HEK293 (cell line): ENCODE results near the gene UGGT2.

ENCODE experiments used
- CTCF ChIA-PET: fragments of 350-600 bp; formaldehyde crosslinking; extraction: SDS; loops from one replicate; lab custom pipeline; 2021; ENCODE audit warnings: antibody characterized with exemption; lab: Yijun Ruan, JAX
- POLR2A ChIA-PET: fragments of 300-600 bp; formaldehyde crosslinking; extraction: SDS; loops from one replicate; lab custom pipeline; 2020; ENCODE audit warnings: antibody characterized with exemption, inconsistent platforms; lab: Yijun Ruan, JAX
- H3K27ac ChIP-seq: fragments of 200-500 bp; sonication (Bioruptor generic); 2 replicates; pipeline ENCODE4 v1.5.1; 2014; ENCODE audit warnings: low read depth, low read length, control low read depth, inconsistent platforms; ENCODE audit errors: extremely low read depth
- H3K36me3 ChIP-seq, 2 experiments: fragments of 200-500 bp in 1 of 2; sonication (Bioruptor generic) in 1 of 2; 1 replicate in 1 of 2; 2 replicates in 1 of 2; pipeline ENCODE4 v1.5.1; 2014 to 2017; ENCODE audit warnings: inconsistent platforms in 2 of 2, low read length in 2 of 2; ENCODE audit not compliant: control insufficient read depth in 2 of 2, insufficient read depth in 1 of 2
- H3K4me1 ChIP-seq: fragments of 200-500 bp; sonication (Bioruptor generic); 2 replicates; pipeline ENCODE4 v1.5.1; 2014; ENCODE audit warnings: mild to moderate bottlenecking, low read length, inconsistent platforms; ENCODE audit not compliant: control insufficient read depth, insufficient read depth
- H3K4me3 ChIP-seq: 2 replicates; pipeline ENCODE4 v1.5.1; 2011; ENCODE audit warnings: low read depth, mild to moderate bottlenecking, control low read depth, low read length, moderate library complexity
- H3K9me3 ChIP-seq: fragments of 200-500 bp; sonication (Bioruptor generic); 2 replicates; pipeline ENCODE4 v1.5.1; 2014; ENCODE audit warnings: low read depth, low read length, inconsistent platforms; ENCODE audit not compliant: control insufficient read depth, insufficient read depth
- HOXA7 ChIP-seq: sonication (generic); formaldehyde crosslinking; IDR thresholded peaks from 2 replicates; pipeline ENCODE4 v1.8.1; 2022; ENCODE audit warnings: missing genetic modification reagents, borderline replicate concordance
- KLF8 ChIP-seq: fragments of 450-650 bp; formaldehyde crosslinking; IDR thresholded peaks from 2 replicates; pipeline ENCODE4 v1.5.1; 2016; ENCODE audit warnings: missing biosample characterization, missing genetic modification characterization
- MYNN ChIP-seq: fragments of 450-650 bp; formaldehyde crosslinking; IDR thresholded peaks from 2 replicates; pipeline ENCODE4 v1.5.1; 2016; ENCODE audit warnings: missing biosample characterization, missing genetic modification characterization, borderline replicate concordance
- SETDB1 ChIP-seq: IDR thresholded peaks from one replicate; pipeline ENCODE4 v1.6.1; 2017; ENCODE audit warnings: mild to moderate bottlenecking, low read length, moderate library complexity, mixed read lengths; ENCODE audit not compliant: insufficient read length
- TRIM28 ChIP-seq: IDR thresholded peaks from 2 replicates; pipeline ENCODE4 v1.6.1; 2011; ENCODE audit warnings: low read length, control low read depth, borderline replicate concordance
- ZNF114 ChIP-seq: fragments of 450-650 bp; formaldehyde crosslinking; IDR thresholded peaks from 2 replicates; pipeline ENCODE4 v1.5.0; 2017; ENCODE audit warnings: missing biosample characterization, missing genetic modification characterization
- ZNF155 ChIP-seq: fragments of 450-650 bp; formaldehyde crosslinking; IDR thresholded peaks from 2 replicates; pipeline ENCODE4 v1.5.1; 2016; ENCODE audit warnings: missing biosample characterization, missing genetic modification characterization
- ZNF266 ChIP-seq: fragments of 450-650 bp; formaldehyde crosslinking; IDR thresholded peaks from 2 replicates; pipeline ENCODE4 v1.5.1; 2016; ENCODE audit warnings: missing biosample characterization, missing genetic modification characterization, low read depth
- ZNF549 ChIP-seq: fragments of 450-650 bp; IDR thresholded peaks from 2 replicates; pipeline ENCODE4 v1.5.1; 2018; ENCODE audit warnings: missing biosample characterization, missing genetic modification characterization, mild to moderate bottlenecking, inconsistent platforms, moderate library complexity
- ZNF623 ChIP-seq: fragments of 450-650 bp; formaldehyde crosslinking; IDR thresholded peaks from 2 replicates; pipeline ENCODE4 v1.5.1; 2016; ENCODE audit warnings: missing biosample characterization, missing genetic modification characterization
- ZNF701 ChIP-seq: fragments of 450-650 bp; formaldehyde crosslinking; IDR thresholded peaks from 2 replicates; pipeline ENCODE4 v1.5.1; 2016; ENCODE audit warnings: missing biosample characterization, missing genetic modification characterization
- TF ChIP-seq, protein P1 (sequence below): fragments of 450-650 bp; formaldehyde crosslinking; optimal IDR thresholded peaks from 2 replicates; pipeline ENCODE3; 2016; ENCODE audit warnings: missing biosample characterization, mild to moderate bottlenecking, missing genetic modification characterization
- TF ChIP-seq, protein P2 (sequence below): fragments of 450-650 bp; formaldehyde crosslinking; IDR thresholded peaks from 2 replicates; pipeline ENCODE4 v1.5.1; 2016; ENCODE audit warnings: missing biosample characterization, missing genetic modification characterization
- TF ChIP-seq, protein P3 (sequence below): fragments of 450-650 bp; formaldehyde crosslinking; IDR thresholded peaks from 2 replicates; pipeline ENCODE4 v1.5.0; 2017; ENCODE audit warnings: missing biosample characterization, missing genetic modification characterization, borderline replicate concordance

Gene UGGT2

DNA sequence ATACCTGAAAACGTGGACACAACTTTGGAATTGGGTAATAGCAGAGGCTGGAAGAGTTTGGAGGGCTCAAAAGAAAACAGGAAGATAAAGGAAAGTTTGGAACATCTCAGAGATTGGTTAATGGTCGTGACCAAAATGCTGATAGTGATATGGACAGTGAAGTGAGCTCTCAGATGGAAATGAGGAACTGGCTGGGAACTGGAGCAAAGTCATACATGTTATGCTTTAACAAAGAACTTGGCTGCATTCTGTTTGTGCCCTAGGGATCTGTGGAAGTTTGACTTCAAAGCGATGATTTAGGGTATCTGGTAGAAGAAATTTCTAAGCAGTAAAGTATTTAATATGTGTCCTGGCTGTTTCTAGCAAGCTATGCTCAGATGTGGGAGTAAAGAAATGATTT is 240.1 kb downstream of the UGGT2 start:
- no peaks in the 10 kb centered on the region for H3K4me1 ChIP-seq
- no peak overlapping the region for H3K27ac ChIP-seq
- no peak overlapping the region for H3K4me3 ChIP-seq
- POLR2A ChIA-PET = no interaction called here
- H3K36me3 ChIP-seq = no peaks in the 10 kb centered on the region
- H3K9me3 ChIP-seq = no peaks in the 10 kb centered on the region
- TF ChIP-seq TRIM28 (no peak), ZNF266 (tag by site-specific recombination) (no peak), ZNF114 (tag by site-specific recombination) (no peak), MYNN (tag by site-specific recombination) (no peak), ZNF155 (tag by site-specific recombination) (no peak), ZNF623 (tag by site-specific recombination) (no peak), ZNF549 (tag by site-specific recombination) (no peak)
- TF ChIP-seq, protein P1, sequence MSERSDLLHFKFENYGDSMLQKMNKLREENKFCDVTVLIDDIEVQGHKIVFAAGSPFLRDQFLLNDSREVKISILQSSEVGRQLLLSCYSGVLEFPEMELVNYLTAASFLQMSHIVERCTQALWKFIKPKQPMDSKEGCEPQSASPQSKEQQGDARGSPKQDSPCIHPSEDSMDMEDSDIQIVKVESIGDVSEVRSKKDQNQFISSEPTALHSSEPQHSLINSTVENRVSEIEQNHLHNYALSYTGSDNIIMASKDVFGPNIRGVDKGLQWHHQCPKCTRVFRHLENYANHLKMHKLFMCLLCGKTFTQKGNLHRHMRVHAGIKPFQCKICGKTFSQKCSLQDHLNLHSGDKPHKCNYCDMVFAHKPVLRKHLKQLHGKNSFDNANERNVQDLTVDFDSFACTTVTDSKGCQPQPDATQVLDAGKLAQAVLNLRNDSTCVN = no peak
- TF ChIP-seq, all 188 proteins: peak for 0
- CTCF ChIA-PET = no interaction called here

DNA sequence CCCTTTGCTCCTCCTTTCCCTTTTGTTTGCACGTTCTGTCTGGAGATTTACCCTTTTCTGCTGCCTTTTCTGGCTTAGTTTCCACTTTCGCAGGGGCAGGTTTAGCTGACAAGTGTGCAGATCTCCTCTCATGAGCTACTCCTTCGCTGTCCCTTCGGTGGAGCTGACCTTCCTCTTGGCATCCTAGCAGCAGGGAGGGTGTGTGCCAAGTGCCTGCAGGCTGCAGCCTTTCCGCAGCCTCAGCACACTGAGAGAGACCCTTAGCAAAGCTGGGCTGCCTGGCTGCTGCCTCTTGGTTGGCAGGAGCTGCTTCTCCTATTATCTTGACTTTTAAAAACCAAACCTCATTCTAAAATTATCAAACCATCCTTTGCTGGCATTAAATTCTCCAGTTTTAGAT is 243.8 kb downstream of the UGGT2 start:
- no peaks in the 10 kb centered on the region for H3K4me1 ChIP-seq
- H3K4me3 ChIP-seq = no peak overlapping the region
- no peaks in the 10 kb centered on the region for H3K36me3 ChIP-seq
- POLR2A ChIA-PET = no interaction called here
- no peak for TF ChIP-seq ZNF266 (tag by site-specific recombination)
- TF ChIP-seq SETDB1 = no peak
- TF ChIP-seq TRIM28 = no peak
- TF ChIP-seq, all 188 proteins: peak for 0
- H3K9me3 ChIP-seq = no peaks in the 10 kb centered on the region
- CTCF ChIA-PET = interaction anchor here (0.5 to 1.0 kb wide), 2 partner anchors 25 to 273 kb away, joined by 3 read pairs; no protein-coding TSS in a partner anchor
- H3K27ac ChIP-seq = no peak overlapping the region

DNA sequence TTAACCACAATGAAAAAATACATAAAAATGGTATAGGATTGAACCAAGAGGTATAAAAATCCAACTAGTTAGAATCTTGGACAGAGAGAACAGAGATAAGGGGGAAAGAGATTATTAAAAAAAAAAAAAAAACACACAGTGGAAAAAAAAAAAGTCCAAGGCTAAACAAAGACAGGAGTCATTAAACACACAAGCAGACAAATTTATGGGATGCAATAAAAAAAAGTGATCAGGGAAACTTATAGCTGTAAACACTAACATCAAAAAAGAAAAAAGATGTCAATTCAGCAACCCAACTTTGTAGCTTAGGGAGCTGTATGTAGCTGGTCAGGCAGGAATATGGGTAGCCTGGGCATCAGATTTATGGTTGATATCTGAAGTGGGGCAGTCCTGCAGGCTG is 247.3 kb downstream of the UGGT2 start:
- TF ChIP-seq HOXA7 (CRISPR knock-in tag) (no peak), ZNF701 (tag by site-specific recombination) (no peak), KLF8 (no peak)
- TF ChIP-seq, protein P2, sequence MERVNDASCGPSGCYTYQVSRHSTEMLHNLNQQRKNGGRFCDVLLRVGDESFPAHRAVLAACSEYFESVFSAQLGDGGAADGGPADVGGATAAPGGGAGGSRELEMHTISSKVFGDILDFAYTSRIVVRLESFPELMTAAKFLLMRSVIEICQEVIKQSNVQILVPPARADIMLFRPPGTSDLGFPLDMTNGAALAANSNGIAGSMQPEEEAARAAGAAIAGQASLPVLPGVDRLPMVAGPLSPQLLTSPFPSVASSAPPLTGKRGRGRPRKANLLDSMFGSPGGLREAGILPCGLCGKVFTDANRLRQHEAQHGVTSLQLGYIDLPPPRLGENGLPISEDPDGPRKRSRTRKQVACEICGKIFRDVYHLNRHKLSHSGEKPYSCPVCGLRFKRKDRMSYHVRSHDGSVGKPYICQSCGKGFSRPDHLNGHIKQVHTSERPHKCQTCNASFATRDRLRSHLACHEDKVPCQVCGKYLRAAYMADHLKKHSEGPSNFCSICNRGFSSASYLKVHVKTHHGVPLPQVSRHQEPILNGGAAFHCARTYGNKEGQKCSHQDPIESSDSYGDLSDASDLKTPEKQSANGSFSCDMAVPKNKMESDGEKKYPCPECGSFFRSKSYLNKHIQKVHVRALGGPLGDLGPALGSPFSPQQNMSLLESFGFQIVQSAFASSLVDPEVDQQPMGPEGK (tag by site-specific recombination) = no peak
- TF ChIP-seq, protein P3, sequence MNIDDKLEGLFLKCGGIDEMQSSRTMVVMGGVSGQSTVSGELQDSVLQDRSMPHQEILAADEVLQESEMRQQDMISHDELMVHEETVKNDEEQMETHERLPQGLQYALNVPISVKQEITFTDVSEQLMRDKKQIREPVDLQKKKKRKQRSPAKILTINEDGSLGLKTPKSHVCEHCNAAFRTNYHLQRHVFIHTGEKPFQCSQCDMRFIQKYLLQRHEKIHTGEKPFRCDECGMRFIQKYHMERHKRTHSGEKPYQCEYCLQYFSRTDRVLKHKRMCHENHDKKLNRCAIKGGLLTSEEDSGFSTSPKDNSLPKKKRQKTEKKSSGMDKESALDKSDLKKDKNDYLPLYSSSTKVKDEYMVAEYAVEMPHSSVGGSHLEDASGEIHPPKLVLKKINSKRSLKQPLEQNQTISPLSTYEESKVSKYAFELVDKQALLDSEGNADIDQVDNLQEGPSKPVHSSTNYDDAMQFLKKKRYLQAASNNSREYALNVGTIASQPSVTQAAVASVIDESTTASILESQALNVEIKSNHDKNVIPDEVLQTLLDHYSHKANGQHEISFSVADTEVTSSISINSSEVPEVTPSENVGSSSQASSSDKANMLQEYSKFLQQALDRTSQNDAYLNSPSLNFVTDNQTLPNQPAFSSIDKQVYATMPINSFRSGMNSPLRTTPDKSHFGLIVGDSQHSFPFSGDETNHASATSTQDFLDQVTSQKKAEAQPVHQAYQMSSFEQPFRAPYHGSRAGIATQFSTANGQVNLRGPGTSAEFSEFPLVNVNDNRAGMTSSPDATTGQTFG (tag by site-specific recombination) = no peak
- TF ChIP-seq, all 188 proteins: peak for 0
- no peak overlapping the region for H3K4me3 ChIP-seq
- CTCF ChIA-PET = no interaction called here
- no peaks in the 10 kb centered on the region for H3K9me3 ChIP-seq
- H3K36me3 ChIP-seq = no peaks in the 10 kb centered on the region
- POLR2A ChIA-PET = no interaction called here
- no peaks in the 10 kb centered on the region for H3K4me1 ChIP-seq
- no peak overlapping the region for H3K27ac ChIP-seq
